DND-41 (cell line): ENCODE results near the gene IL2RA.

ENCODE experiments used
- ATAC-seq: fragments of 200-7000 bp; cut with Tn5 transposase; 3 replicates; pipeline ENCODE4 v1.9.1; 2021; ENCODE audit warnings: low read depth; ENCODE audit not compliant: insufficient read depth
- DNase-seq: peaks from one replicate; pipeline ENCODE4 v3.0.0-alpha.2; 2020
- H2AFZ ChIP-seq: 2 replicates; pipeline ENCODE4 v1.6.0; 2012; ENCODE audit warnings: low read depth, low read length
- H3K27ac ChIP-seq: 2 replicates; pipeline ENCODE4 v1.5.1; 2012; ENCODE audit warnings: low read length, inconsistent platforms
- H3K27me3 ChIP-seq: fragments of 200-600 bp; sonication (generic); 2 replicates; pipeline ENCODE4 v1.6.0; 2012; ENCODE audit warnings: low read length, mild to moderate bottlenecking, inconsistent platforms; ENCODE audit not compliant: insufficient read depth, poor library complexity
- H3K36me3 ChIP-seq: 2 replicates; pipeline ENCODE4 v1.5.1; 2012; ENCODE audit warnings: low read length, inconsistent platforms; ENCODE audit not compliant: insufficient read depth
- H3K4me1 ChIP-seq: 2 replicates; pipeline ENCODE4 v1.5.1; 2012; ENCODE audit warnings: mild to moderate bottlenecking, low read length; ENCODE audit not compliant: insufficient read depth
- H3K4me2 ChIP-seq: 2 replicates; pipeline ENCODE4 v1.6.0; 2012; ENCODE audit warnings: mild to moderate bottlenecking, moderate library complexity, low read length, inconsistent platforms; ENCODE audit not compliant: insufficient read depth
- H3K4me3 ChIP-seq, 2 experiments: fragments of 200-600 bp in 1 of 2; shearing (Covaris generic) in 1 of 2; 2 replicates each; pipeline ENCODE4 v1.5.1; 2012 to 2016; ENCODE audit warnings: inconsistent platforms in 2 of 2, low read length in 2 of 2, mild to moderate bottlenecking in 2 of 2, low read depth in 1 of 2, moderate library complexity in 1 of 2
- H3K79me2 ChIP-seq: 2 replicates; pipeline ENCODE4 v1.6.0; 2012; ENCODE audit warnings: low read length, inconsistent platforms; ENCODE audit not compliant: insufficient read depth
- H3K9ac ChIP-seq: 2 replicates; pipeline ENCODE4 v1.6.0; 2012; ENCODE audit warnings: low read depth, mild to moderate bottlenecking, inconsistent platforms, low read length, moderate library complexity
- H3K9me3 ChIP-seq: 2 replicates; pipeline ENCODE4 v1.5.1; 2012; ENCODE audit warnings: low read length, moderate library complexity, mild to moderate bottlenecking, inconsistent platforms; ENCODE audit not compliant: insufficient read depth, severe bottlenecking
- H4K20me1 ChIP-seq: 2 replicates; pipeline ENCODE4 v1.6.0; 2012; ENCODE audit warnings: low read length; ENCODE audit not compliant: insufficient read depth
- CTCF ChIP-seq: IDR thresholded peaks from 2 replicates; pipeline ENCODE4 v1.5.1; 2012; ENCODE audit warnings: borderline replicate concordance, low read length, moderate library complexity, mild to moderate bottlenecking; ENCODE audit not compliant: poor library complexity, severe bottlenecking; ENCODE audit errors: extremely low read depth
- EZH2 ChIP-seq: IDR thresholded peaks from 3 replicates; pipeline ENCODE4 v1.6.1; 2012; ENCODE audit warnings: borderline replicate concordance, low read depth, mild to moderate bottlenecking, moderate library complexity, low read length, inconsistent platforms; ENCODE audit not compliant: severe bottlenecking

The IL2RA gene

GRCh38 chr10:6047847-6048246, 14.3 kb downstream of the IL2RA start:
- peaks cover 47% of the 10 kb centered on the region for H3K4me1 ChIP-seq
- no peaks in the 10 kb centered on the region for H3K9me3 ChIP-seq
- no peaks in the 10 kb centered on the region for H3K79me2 ChIP-seq
- ATAC-seq (no peak), DNase-seq (no peak)
- H3K4me2 ChIP-seq: no peak overlapping the region
- TF ChIP-seq CTCF (no peak), EZH2 (no peak)
- H3K36me3 ChIP-seq: no peaks in the 10 kb centered on the region
- no peak overlapping the region for H3K27ac ChIP-seq
- H4K20me1 ChIP-seq: peaks cover 12% of the 10 kb centered on the region
- peaks cover 24% of the 10 kb centered on the region for H3K27me3 ChIP-seq
- H2AFZ ChIP-seq: no peak overlapping the region
- H3K9ac ChIP-seq: no peak overlapping the region
- no peak overlapping the region for H3K4me3 ChIP-seq

- Histone ChIP-seq H3K36me3 (no peaks in the 10 kb centered on the region), H3K9me3 (no peaks in the 10 kb centered on the region), H3K27ac (no peak overlapping the region), H3K4me1 (peaks cover 39% of the 10 kb centered on the region), H3K4me2 (no peak overlapping the region), H2AFZ (no peak overlapping the region), H3K9ac (no peak overlapping the region), H4K20me1 (peaks cover 12% of the 10 kb centered on the region), H3K4me3 (no peak overlapping the region), H3K27me3 (peaks cover 22% of the 10 kb centered on the region), H3K79me2 (no peaks in the 10 kb centered on the region)
- ATAC-seq: no peak
- TF ChIP-seq EZH2 (no peak), CTCF (no peak)
- no peak for DNase-seq
These were observed 15.2 kb downstream of the IL2RA start for GRCh38 chr10:6046773-6047611.

GRCh38 chr10:6045878-6046772, 16.0 kb downstream of the IL2RA start:
- no peaks in the 10 kb centered on the region for H3K36me3 ChIP-seq
- no peak overlapping the region for H3K4me3 ChIP-seq
- peaks cover 22% of the 10 kb centered on the region for H3K27me3 ChIP-seq
- ATAC-seq (no peak), DNase-seq (no peak)
- H4K20me1 ChIP-seq: peaks cover 12% of the 10 kb centered on the region
- H3K4me1 ChIP-seq: peaks cover 31% of the 10 kb centered on the region
- H2AFZ ChIP-seq: no peak overlapping the region
- H3K27ac ChIP-seq: no peak overlapping the region
- TF ChIP-seq CTCF (no peak), EZH2 (peak; percentile 69)
- no peak overlapping the region for H3K4me2 ChIP-seq
- H3K79me2 ChIP-seq: no peaks in the 10 kb centered on the region
- H3K9me3 ChIP-seq: no peaks in the 10 kb centered on the region
- no peak overlapping the region for H3K9ac ChIP-seq
